GM12891 (cell line): ENCODE measurements around the gene WDR46.

Source experiments
- POLR2A ChIP-seq: IDR thresholded peaks from 2 replicates; pipeline ENCODE4 v1.6.1; 2011; ENCODE audit warnings: low read depth, low read length, control low read depth
- TAF1 ChIP-seq: IDR thresholded peaks from 2 replicates; pipeline ENCODE4 v1.6.1; 2011; ENCODE audit warnings: low read depth, low read length, control low read depth

DNA sequence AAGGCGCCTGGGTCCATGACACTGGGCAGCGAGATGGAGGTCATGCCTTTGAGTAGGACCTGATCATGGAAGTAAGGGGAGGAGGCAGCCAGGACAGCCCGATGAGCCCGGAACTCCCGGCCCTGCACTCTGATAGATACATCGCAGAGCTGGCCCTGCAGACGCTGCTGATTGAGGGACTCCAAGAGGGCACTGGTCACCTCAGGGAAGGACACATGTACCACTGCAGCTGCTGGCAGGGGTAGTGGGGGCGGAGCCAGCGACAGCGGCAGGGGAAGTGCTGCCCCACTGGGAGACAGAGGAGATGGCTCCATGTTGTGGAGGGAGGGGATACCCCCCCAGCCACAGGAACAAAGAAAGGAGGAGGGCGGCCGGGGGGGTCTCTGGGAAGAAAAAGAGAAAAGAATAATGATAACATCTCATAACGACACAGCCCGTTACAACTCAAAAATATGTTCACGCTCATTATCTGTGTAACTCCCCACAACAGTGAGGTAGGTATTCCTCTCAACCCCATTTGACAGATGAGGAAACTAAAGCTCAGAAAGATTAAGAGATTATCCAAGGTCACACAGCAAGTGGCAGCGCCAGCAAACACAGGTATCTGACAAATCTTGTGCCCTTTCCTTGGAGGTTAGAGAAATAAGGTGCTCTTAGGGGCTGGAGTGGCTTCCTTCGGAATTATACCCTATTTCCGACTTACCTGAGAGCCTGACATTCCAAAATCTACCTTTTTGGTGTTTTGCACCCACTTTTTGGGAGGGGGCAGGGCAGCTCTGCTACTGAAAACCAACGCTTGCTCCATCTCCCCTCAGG lies 27.8 kb upstream of the WDR46 start:
- TF ChIP-seq POLR2A (no peak), TAF1 (no peak)
